HepG2 (cell line): Measurements from ENCODE around the gene AFAP1L2. TPM values are rescaled to one million over a fixed set of nuclear protein-coding genes. Genes with fewer than 3 reads are reported as not detected.

Source experiments
- ATAC-seq: fragments of 200-7000 bp; cut with Tn5 transposase; 3 replicates; pipeline ENCODE4 v1.9.1; 2020; ENCODE audit warnings: mild to moderate bottlenecking, moderate library complexity
- BruUV-seq: library from RNA; stranded (reverse); fragments of 400-500 nt; replicated peaks from 2 replicates; lab custom pipeline; 2021; lab: Mats Ljungman, UMichigan
- CTCF ChIA-PET: fragments of 300-600 bp; formaldehyde crosslinking; extraction: SDS; loops from one replicate; lab custom pipeline; 2021; ENCODE audit warnings: low total read pairs, inconsistent platforms, low intra/inter-chr PET ratio; lab: Yijun Ruan, JAX
- POLR2A ChIA-PET: fragments of 350-600 bp; sonication (Branson Sonifier 250); formaldehyde crosslinking; loops from one replicate; lab custom pipeline; 2020; ENCODE audit warnings: antibody characterized with exemption, inconsistent platforms; lab: Yijun Ruan, JAX
- DNase-seq: peaks from one replicate; pipeline ENCODE4 v3.0.0-alpha.2; 2015; ENCODE audit warnings: low spot score
- FAIRE-seq: peaks from 3 replicates; lab custom pipeline; 2011; peaks lifted over from hg19 to GRCh38; lab: Jason Lieb, UNC
- H2AFZ ChIP-seq: one replicate; pipeline ENCODE4 v1.6.1; 2011; ENCODE audit warnings: low read length, inconsistent platforms
- H3K27ac ChIP-seq: fragments of 300-600 bp; 3 replicates; pipeline ENCODE4 v1.8.0; 2011; ENCODE audit warnings: mixed run types, mild to moderate bottlenecking, mixed read lengths, low read length, inconsistent platforms; ENCODE audit not compliant: insufficient read depth; ENCODE audit errors: extremely low read length
- H3K27me3 ChIP-seq, 2 experiments: fragments of 200-600 bp in 1 of 2; 2 replicates in 1 of 2; 3 replicates in 1 of 2; pipeline versions ENCODE4 v1.6.0 to v1.8.0; 2011; ENCODE audit warnings: low read length in 2 of 2, mild to moderate bottlenecking in 2 of 2, moderate library complexity in 2 of 2, inconsistent platforms in 1 of 2; ENCODE audit not compliant: insufficient read depth in 2 of 2, control insufficient read depth in 1 of 2
- H3K36me3 ChIP-seq, 2 experiments: fragments of 200-600 bp in 1 of 2; replicated peaks in 1 of 2; 2 replicates in 1 of 2; 3 replicates in 1 of 2; pipeline versions ENCODE4 v1.5.1 to v1.8.0; 2011; ENCODE audit warnings: low read length in 2 of 2, inconsistent platforms in 1 of 2; ENCODE audit not compliant: insufficient read depth in 2 of 2, control insufficient read depth in 1 of 2
- H3K4me1 ChIP-seq: 2 replicates; pipeline ENCODE4 v1.5.1; 2012; ENCODE audit warnings: low read length, inconsistent platforms; ENCODE audit not compliant: insufficient read depth
- H3K4me2 ChIP-seq: 2 replicates; pipeline ENCODE4 v1.6.0; 2011; ENCODE audit warnings: low read depth, low read length, inconsistent platforms
- H3K4me3 ChIP-seq, 3 experiments: fragments of 200-600 bp in 1 of 3; sonication (generic), shearing (Covaris generic) in 1 of 3; replicated peaks in 1 of 3; 2 replicates each; pipeline ENCODE4 v1.5.1; 2011 to 2016; ENCODE audit warnings: low read length in 3 of 3, inconsistent platforms in 2 of 3, low read depth in 2 of 3, mild to moderate bottlenecking in 2 of 3, control low read depth in 1 of 3, mixed read lengths in 1 of 3; ENCODE audit not compliant: insufficient read depth in 1 of 3
- H3K79me2 ChIP-seq: one replicate; pipeline ENCODE4 v1.6.1; 2011; ENCODE audit warnings: low read length, inconsistent platforms; ENCODE audit not compliant: insufficient read depth
- H3K9ac ChIP-seq: 2 replicates; pipeline ENCODE4 v1.6.0; 2011; ENCODE audit warnings: mild to moderate bottlenecking, low read depth, low read length, inconsistent platforms; ENCODE audit not compliant: insufficient read depth
- H3K9me3 ChIP-seq: 2 replicates; pipeline ENCODE4 v1.5.1; 2012; ENCODE audit warnings: mild to moderate bottlenecking, low read length
- H4K20me1 ChIP-seq: 2 replicates; pipeline ENCODE4 v1.6.0; 2011; ENCODE audit warnings: inconsistent platforms, mild to moderate bottlenecking, low read length, moderate library complexity; ENCODE audit not compliant: insufficient read depth
- DMAP1 ChIP-seq: IDR thresholded peaks from 2 replicates; pipeline ENCODE4 v1.6.1; 2016
- ETV6 ChIP-seq: sonication (generic); formaldehyde crosslinking; conservative IDR thresholded peaks from 2 replicates; pipeline ENCODE4 v1.4.0; 2020; ENCODE audit warnings: missing genetic modification reagents
- IKZF4 ChIP-seq: sonication (generic); formaldehyde crosslinking; IDR thresholded peaks from 2 replicates; pipeline ENCODE4 v1.5.1; 2020; ENCODE audit warnings: borderline replicate concordance, mild to moderate bottlenecking, low read depth, missing genetic modification reagents; ENCODE audit errors: not compliant biosample characterization
- KMT2A ChIP-seq: sonication (generic); formaldehyde crosslinking; IDR thresholded peaks from 2 replicates; pipeline ENCODE4 v1.4.0; 2020; ENCODE audit warnings: missing genetic modification reagents
- MAF1 ChIP-seq: sonication (generic); formaldehyde crosslinking; IDR thresholded peaks from 2 replicates; pipeline ENCODE4 v1.5.0; 2020; ENCODE audit warnings: missing genetic modification reagents, borderline replicate concordance
- PAF1 ChIP-seq: IDR thresholded peaks from 2 replicates; pipeline ENCODE4 v1.6.1; 2016; ENCODE audit warnings: missing genetic modification reagents, missing compliant biosample characterization
- POLR2G ChIP-seq: fragments of 200-400 bp; formaldehyde crosslinking; IDR thresholded peaks from 2 replicates; pipeline ENCODE4 v1.6.1; 2018; ENCODE audit warnings: mild to moderate bottlenecking, low read depth, low read length, moderate library complexity
- SNAI1 ChIP-seq: sonication (generic); formaldehyde crosslinking; IDR thresholded peaks from 2 replicates; pipeline ENCODE4 v1.5.0; 2020; ENCODE audit warnings: mild to moderate bottlenecking, missing genetic modification reagents, borderline replicate concordance
- ZBTB21 ChIP-seq: sonication (generic); formaldehyde crosslinking; IDR thresholded peaks from 2 replicates; pipeline ENCODE4 v1.4.0; 2020; ENCODE audit warnings: missing genetic modification reagents
- ZFP82 ChIP-seq: sonication (generic); formaldehyde crosslinking; IDR thresholded peaks from 2 replicates; pipeline ENCODE4 v1.5.1; 2020; ENCODE audit warnings: mild to moderate bottlenecking, missing genetic modification reagents, borderline replicate concordance
- ZNF24 ChIP-seq: fragments of 450-650 bp; IDR thresholded peaks from 2 replicates; pipeline ENCODE4 v1.6.1; 2017; ENCODE audit warnings: antibody characterized with exemption, mild to moderate bottlenecking
- ZNF678 ChIP-seq: sonication (generic); formaldehyde crosslinking; IDR thresholded peaks from 2 replicates; pipeline ENCODE4 v1.4.0; 2020; ENCODE audit warnings: mild to moderate bottlenecking, missing genetic modification reagents
- WGBS: methylation state at CpG from one replicate; pipeline ENCODE4 v1.1.6; 2017; ENCODE audit warnings: low lambda C conversion rate; 5-methylcytosine and 5-hydroxymethylcytosine counted together
- in situ Hi-C: cut with HindIII; loops from 2 replicates; pipeline ENCODE4 v1.10.0; 2017; ENCODE audit warnings: low pct_unique_long_range_greater_than_20kb; ENCODE audit not compliant: extremely low pct_ligation_motif_present
- intact Hi-C: fragments of 100-400 bp; cut with micrococcal nuclease; formaldehyde crosslinking; loops from one replicate; pipeline ENCODE4 v1.10.0; 2022; ENCODE audit not compliant: unreplicated experiment
- polyA plus RNA-seq, 8 experiments: library from polyadenylated mRNA; depleted of rRNA in 3 of 8; stranded (reverse) in 7 of 8; unstranded in 1 of 8; fragments of >200 nt; fragmentation: Illumina TruSeq in 4 of 8; extraction: Trizol in 4 of 8; gene quantifications; 2 replicates each; pipeline versions ENCODE4 v1.2.1 to v1.2.3, GENCODE V29; 2011 to 2016; ENCODE audit warnings: low read depth in 4 of 8, missing spikeins in 1 of 8, mixed read lengths in 1 of 8; ENCODE audit not compliant: insufficient read depth in 1 of 8
- total RNA-seq, 5 experiments: library from RNA; depleted of rRNA; stranded (reverse); fragments of >200 nt; fragmentation: Illumina TruSeq; extraction: Trizol; gene quantifications; 2 replicates each; pipeline ENCODE4 v1.2.3, GENCODE V29; 2016; ENCODE audit warnings: low read depth in 1 of 5
- TF ChIP-seq, protein P1 (sequence below): sonication (generic); formaldehyde crosslinking; IDR thresholded peaks from 2 replicates; pipeline ENCODE4 v1.4.0; 2020; ENCODE audit warnings: mild to moderate bottlenecking, missing genetic modification reagents, borderline replicate concordance
- TF ChIP-seq, protein P2 (sequence below): sonication (generic); formaldehyde crosslinking; IDR thresholded peaks from 2 replicates; pipeline ENCODE4 v1.4.0; 2020; ENCODE audit warnings: mild to moderate bottlenecking, missing genetic modification reagents

AFAP1L2 gene
- total and polyA plus RNA-seq, 2 of the 13 experiments (the other 11 are each of a cell fraction or from before 2014, with no cell fraction given): not detected

DNA sequence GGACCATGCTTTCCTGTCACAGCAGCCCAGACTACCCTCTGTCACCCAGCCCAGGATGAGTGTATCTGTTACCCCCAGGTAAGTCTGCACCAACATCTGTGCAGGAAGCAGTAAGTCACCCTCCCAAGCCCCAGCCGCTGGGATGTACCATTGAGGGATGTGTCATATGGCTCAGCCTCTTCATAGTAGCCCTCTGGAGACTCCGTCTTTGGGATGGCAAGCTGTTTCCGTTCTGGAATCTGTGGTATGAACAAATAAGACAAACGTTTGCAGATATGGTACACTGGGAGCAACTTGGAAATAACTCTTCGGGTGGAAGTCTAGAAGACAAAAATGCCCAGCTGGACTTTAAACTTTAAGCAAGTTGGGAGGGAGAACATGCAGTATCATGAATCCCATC is 81.3 kb downstream of the AFAP1L2 start:
- no peaks in the 10 kb centered on the region for H3K36me3 ChIP-seq
- POLR2A ChIA-PET: no interaction called here
- no peak for FAIRE-seq
- no peak overlapping the region for H2AFZ ChIP-seq
- no peak overlapping the region for H3K4me2 ChIP-seq
- H3K4me3 ChIP-seq: no peak overlapping the region
- TF ChIP-seq, protein P1, sequence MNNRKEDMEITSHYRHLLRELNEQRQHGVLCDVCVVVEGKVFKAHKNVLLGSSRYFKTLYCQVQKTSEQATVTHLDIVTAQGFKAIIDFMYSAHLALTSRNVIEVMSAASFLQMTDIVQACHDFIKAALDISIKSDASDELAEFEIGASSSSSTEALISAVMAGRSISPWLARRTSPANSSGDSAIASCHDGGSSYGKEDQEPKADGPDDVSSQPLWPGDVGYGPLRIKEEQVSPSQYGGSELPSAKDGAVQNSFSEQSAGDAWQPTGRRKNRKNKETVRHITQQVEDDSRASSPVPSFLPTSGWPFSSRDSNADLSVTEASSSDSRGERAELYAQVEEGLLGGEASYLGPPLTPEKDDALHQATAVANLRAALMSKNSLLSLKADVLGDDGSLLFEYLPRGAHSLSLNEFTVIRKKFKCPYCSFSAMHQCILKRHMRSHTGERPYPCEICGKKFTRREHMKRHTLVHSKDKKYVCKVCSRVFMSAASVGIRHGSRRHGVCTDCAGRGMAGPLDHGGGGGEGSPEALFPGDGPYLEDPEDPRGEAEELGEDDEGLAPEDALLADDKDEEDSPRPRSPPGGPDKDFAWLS (CRISPR knock-in tag): no peak
- no peak for TF ChIP-seq PAF1 (CRISPR knock-in tag)
- TF ChIP-seq, protein P2, sequence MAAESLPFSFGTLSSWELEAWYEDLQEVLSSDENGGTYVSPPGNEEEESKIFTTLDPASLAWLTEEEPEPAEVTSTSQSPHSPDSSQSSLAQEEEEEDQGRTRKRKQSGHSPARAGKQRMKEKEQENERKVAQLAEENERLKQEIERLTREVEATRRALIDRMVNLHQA (CRISPR knock-in tag): no peak
- no peak for TF ChIP-seq DMAP1 (CRISPR knock-in tag)
- TF ChIP-seq SNAI1: no peak
- TF ChIP-seq ZNF678 (CRISPR knock-in tag): no peak
- TF ChIP-seq MAF1 (CRISPR knock-in tag): no peak
- no peak for TF ChIP-seq ZBTB21 (CRISPR knock-in tag)
- no peak for TF ChIP-seq ZFP82 (CRISPR knock-in tag)
- no peak for TF ChIP-seq POLR2G
- no peak for TF ChIP-seq IKZF4 (CRISPR knock-in tag)
- no peak for TF ChIP-seq KMT2A (CRISPR knock-in tag)
- no peak for TF ChIP-seq ZNF24
- no peak for TF ChIP-seq ETV6 (CRISPR knock-in tag)
- DNase-seq: no peak
- no peak overlapping the region for H3K27ac ChIP-seq
- CTCF ChIA-PET: no interaction called here
- H3K27me3 ChIP-seq: peaks cover 0 to 24% of the 10 kb centered on the region in 2 experiments; a peak in 3 of 5 replicates
- ATAC-seq: no peak
- H3K4me1 ChIP-seq: no peaks in the 10 kb centered on the region
- in situ Hi-C loops (loop anchor here (25.0 kb wide), 1 partner anchor 814 kb away; no protein-coding TSS in a partner anchor), intact Hi-C loops (no loop called here)
- H3K9ac ChIP-seq: no peak overlapping the region
- H3K9me3 ChIP-seq: no peaks in the 10 kb centered on the region
- BruUV-seq: no TSS peak
- no peaks in the 10 kb centered on the region for H4K20me1 ChIP-seq
- WGBS: 7% methylated on average over 5 of the region's 5 CpGs
- H3K79me2 ChIP-seq: no peaks in the 10 kb centered on the region
